NCI-H1417 treated with DMSO at 0.1 percent for 48 hours (cell line): ENCODE measurements around the gene PPP1R9A.

ENCODE experiments used
- DNase-seq: peaks from one replicate; lab custom pipeline; 2025; lab: John Stamatoyannopoulos, UW

Gene PPP1R9A

GRCh38 chr7:95204618-95205017 is 297.2 kb downstream of the PPP1R9A start:
- DNase-seq, result no peak

DNA sequence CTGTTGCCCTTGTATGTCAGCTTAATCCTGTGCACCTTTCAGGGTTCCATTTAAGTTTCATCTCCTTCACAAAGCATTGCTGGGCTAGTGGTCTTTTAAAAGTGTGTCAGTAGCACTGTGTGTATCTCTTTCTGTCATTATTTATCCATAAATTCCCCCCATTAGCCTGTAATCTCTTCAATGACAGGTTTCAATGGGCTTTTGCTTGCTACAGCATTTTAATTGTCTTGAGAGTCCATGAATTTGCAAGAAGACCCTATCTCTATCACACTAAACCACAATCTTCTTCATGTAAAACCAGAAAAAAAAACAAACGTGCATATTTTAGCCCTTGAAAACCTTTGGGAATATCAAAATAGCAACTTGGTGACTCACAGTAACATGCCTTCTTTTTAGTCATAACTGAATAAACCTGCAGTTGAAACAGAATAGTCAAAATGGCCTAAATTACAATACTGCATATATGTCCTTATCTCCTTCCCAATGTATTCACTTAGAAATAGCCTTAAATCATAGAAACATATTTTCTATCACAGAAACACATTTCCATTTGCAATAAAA is 298.4 kb downstream of the PPP1R9A start:
- DNase-seq, result no peak

GRCh38 chr7:95209276-95209675 is 301.9 kb downstream of the PPP1R9A start:
- DNase-seq, result no peak

GRCh38 chr7:95209788-95210187 is 302.4 kb downstream of the PPP1R9A start:
- no peak for DNase-seq

GRCh38 chr7:95213148-95213547 is 305.8 kb downstream of the PPP1R9A start:
- no peak for DNase-seq

DNA sequence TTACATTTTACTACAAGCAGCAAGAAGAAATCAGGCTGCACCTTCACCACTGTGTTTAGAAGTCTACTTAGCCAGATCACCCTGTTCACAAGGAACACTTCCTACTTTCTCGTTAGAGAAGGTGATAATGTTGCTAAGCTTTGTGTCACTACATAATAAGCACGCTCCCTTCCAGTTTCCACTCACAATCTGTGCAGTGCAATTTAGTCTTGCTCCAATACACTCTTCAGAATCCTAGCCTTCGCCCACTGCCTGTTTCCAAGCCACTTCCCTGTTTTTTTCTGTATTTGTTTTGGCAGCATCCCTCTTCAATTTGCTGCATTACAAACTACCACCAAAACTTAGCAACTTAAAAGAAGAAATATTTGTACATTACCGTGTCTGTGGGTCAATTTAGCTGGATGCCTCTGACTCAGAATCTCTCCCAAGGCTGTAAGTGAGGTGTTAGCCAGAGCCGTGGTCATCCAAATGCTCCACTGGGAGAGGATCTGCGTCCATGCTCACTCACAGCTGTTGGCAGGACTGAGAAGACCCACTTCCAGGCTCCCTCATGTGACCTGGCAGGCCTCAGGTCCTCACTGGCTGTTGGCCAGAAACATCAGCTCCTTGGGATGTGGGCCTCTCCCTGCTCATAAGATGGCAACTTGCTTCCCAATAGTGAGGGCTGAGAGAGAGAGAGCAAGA is 306.6 kb downstream of the PPP1R9A start:
- DNase-seq, result no peak

GRCh38 chr7:95219721-95220120 is 312.3 kb downstream of the PPP1R9A start:
- no peak for DNase-seq

DNA sequence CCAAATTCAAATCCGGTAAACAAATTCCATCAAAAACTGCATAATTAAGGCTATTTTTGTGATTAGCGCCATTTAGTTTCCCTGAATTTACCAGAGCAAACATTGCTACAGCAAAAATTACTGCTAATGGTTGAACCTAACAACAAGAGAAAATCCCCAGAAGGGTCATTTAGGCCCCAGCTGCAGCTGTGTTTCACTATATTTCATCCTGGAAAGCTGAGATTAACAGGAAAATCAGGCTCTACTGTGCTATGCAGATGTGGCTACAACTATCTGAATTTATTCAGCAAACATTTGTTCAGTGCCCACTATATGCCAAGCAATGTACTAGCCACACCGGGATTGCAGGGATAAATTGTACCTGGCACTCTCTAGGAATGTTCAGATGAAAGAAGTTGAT is 312.9 kb downstream of the PPP1R9A start:
- no peak for DNase-seq

- DNase-seq, result no peak
Observed at GRCh38 chr7:95225301-95225700, 317.9 kb downstream of the PPP1R9A start.

- DNase-seq, result no peak
Observed at GRCh38 chr7:95229301-95229700, 321.9 kb downstream of the PPP1R9A start.

GRCh38 chr7:95238252-95238943 is 331.0 kb downstream of the PPP1R9A start:
- DNase-seq, result no peak

GRCh38 chr7:95240921-95241320 is 333.5 kb downstream of the PPP1R9A start:
- no peak for DNase-seq

DNA sequence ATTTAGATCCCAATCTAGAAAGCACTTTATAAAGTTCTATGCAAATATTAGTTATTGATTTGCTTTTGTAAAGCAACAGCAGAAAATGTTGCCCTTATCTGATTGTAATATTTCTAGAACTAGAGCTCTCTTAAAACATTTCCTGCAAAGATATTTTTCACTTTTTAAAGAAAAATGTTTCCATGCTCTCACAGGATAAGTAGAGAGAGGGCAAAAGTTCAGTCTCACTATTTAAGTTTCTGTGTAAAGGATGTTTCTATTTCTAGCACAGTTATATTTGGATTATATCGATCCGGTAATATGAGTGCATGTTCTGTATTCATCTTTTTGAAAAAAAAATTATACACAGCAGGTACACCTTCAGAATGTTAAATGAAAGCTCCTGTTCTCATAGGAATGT is 334.9 kb downstream of the PPP1R9A start:
- no peak for DNase-seq

- no peak for DNase-seq
Observed at GRCh38 chr7:95244616-95245015, 337.2 kb downstream of the PPP1R9A start.

DNA sequence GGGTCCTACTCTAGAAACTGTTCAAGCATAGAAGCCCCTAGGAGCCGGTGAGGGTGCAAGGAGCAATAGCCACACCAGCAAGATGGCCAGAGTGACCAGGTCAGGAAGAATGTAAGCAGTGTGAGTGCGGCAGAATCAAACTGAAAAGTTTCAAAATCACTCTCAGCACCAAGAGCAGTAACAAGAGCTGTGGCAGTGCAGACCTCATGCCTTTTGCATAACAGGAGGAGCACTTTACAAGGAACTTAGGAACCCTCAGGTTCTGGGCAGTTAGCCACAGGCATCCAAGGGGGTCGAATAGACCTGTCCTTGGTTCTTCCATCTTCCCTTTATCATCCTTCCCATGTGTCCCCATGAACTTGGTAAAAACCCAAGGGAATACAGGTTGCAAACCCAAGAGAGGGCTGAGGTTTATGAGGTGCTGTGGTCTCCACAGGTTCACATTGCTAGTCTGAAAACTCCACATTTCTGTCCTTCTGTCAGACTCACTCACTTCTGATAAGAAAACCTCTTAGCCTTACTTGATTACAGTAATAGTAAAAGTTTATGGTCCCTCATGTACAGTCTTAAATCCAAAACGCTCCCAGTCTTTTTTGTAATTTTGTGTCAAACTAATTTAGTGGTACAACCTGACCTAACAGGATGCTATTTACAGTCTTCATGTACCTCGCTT is 338.6 kb downstream of the PPP1R9A start:
- no peak for DNase-seq

- peak; percentile 93 for DNase-seq
Observed at GRCh38 chr7:95246831-95247370, 339.5 kb downstream of the PPP1R9A start.

- no peak for DNase-seq
Observed at GRCh38 chr7:95250571-95250970, 343.2 kb downstream of the PPP1R9A start.

DNA sequence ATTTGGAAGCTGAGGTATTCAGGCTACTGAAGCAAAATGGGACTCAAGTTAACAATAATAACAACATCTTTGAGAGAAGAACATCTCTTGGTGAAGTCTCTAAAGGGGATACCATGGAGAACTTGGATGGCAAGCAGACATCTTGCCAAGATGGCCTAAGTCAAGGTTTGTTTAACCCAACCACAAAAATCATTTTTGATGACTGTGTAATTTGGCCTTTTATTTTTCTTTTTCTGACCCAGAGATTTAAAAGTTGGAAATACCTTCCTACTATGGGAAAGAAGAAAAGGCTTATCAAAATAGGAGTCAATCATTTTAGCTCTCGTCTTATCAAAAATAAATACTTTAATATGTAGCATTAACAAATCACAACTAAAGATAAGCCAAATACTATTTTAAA is 344.6 kb downstream of the PPP1R9A start:
- no peak for DNase-seq

GRCh38 chr7:95253986-95254385 is 346.6 kb downstream of the PPP1R9A start:
- DNase-seq, result peak; percentile 20

DNA sequence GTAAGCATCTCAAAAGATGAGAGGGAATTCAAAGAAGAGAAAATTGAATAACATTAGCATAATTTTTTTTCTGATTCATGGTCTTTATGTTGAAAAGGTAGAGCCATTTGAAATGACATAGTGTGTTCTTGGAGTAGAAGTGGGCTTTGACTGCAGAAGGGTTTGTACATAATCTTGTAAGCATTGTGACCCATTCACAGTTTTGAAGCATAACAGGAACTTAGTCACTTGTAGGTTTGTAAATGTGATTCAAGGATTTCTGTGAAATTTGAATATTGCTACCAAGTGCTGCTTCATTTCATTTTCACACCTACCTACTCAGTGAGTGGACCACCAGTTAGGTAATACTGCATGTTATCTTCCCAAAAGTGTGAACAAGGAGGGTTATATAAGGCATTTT is 348.3 kb downstream of the PPP1R9A start:
- no peak for DNase-seq

DNA sequence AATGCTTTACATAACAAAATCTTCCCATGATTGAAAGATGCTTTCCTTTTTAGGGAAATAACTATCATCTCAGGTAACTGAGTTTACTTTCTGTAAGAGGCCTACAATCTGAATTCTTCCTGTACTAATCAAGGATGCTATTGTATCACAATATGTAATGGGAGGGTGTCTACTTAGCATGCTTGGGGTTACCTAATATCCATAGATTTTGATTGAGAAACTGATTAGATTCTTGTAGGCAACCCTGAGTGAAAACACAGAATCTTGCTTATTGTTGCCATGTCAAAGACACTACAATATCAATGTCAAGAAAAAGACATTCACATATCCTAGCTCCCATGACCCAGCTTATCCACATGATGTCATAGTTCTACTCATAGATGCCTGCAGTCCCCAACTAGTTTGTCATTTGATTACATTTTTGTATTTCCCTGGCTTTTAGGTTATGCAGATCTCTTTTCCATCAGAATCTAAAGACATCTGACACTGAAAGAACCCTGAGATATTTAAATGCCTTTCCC is 354.6 kb downstream of the PPP1R9A start:
- no peak for DNase-seq

- DNase-seq, result no peak
Observed at GRCh38 chr7:95262875-95263274, 355.5 kb downstream of the PPP1R9A start.
